Immature natural killer cell (primary cell): ENCODE data around the gene ACTR3. TPM values are rescaled to one million over a fixed set of nuclear protein-coding genes. Genes with fewer than 3 reads are reported as not detected.
A peak's percentile ranks its signal among the peaks of the same experiment; 100 is the strongest.

Experiments used
- DNase-seq, 3 donors: peaks; one replicate each; pipeline ENCODE4 v3.0.0; 2022; ENCODE audit warnings: mixed read lengths in 1 of 3
- H3K27ac Mint-ChIP-seq, 6 donors: one replicate each; pipeline ENCODE4 v1.8.0; 2020; ENCODE audit warnings: mixed read lengths in 6 of 6, mild to moderate bottlenecking in 5 of 6, inconsistent platforms in 4 of 6, moderate library complexity in 3 of 6
- H3K27me3 Mint-ChIP-seq, 3 donors: one replicate each; pipeline ENCODE4 v1.8.0; 2020 to 2021; ENCODE audit warnings: low read depth in 3 of 3, mild to moderate bottlenecking in 3 of 3, mixed read lengths in 3 of 3, moderate library complexity in 3 of 3, inconsistent platforms in 1 of 3
- H3K36me3 Mint-ChIP-seq, 3 donors: one replicate each; pipeline ENCODE4 v1.8.0; 2020; ENCODE audit warnings: mixed read lengths in 3 of 3, inconsistent platforms in 2 of 3, mild to moderate bottlenecking in 2 of 3
- H3K4me1 Mint-ChIP-seq, 2 donors: one replicate each; pipeline ENCODE4 v1.8.0; 2020; ENCODE audit warnings: inconsistent platforms in 2 of 2, mild to moderate bottlenecking in 2 of 2, mixed read lengths in 2 of 2, moderate library complexity in 1 of 2
- H3K4me3 Mint-ChIP-seq, 5 donors: one replicate each; pipeline ENCODE4 v1.8.0; 2020; ENCODE audit warnings: mild to moderate bottlenecking in 5 of 5, mixed read lengths in 5 of 5, inconsistent platforms in 3 of 5, moderate library complexity in 3 of 5
- H3K9me3 Mint-ChIP-seq, 6 donors: one replicate each; pipeline ENCODE4 v1.8.0; 2020; ENCODE audit warnings: mild to moderate bottlenecking in 6 of 6, mixed read lengths in 6 of 6, inconsistent platforms in 4 of 6, moderate library complexity in 3 of 6
- polyA plus RNA-seq, 3 donors: library from polyadenylated mRNA; unstranded; fragments of 300-500 nt; fragmentation: Illumina TruSeq; gene quantifications; one replicate each; pipeline ENCODE4 v1.2.3, GENCODE V29; 2021

ACTR3 gene
- polyA plus RNA-seq, 3 donors from 2014 or later, result 501 to 732 (median 726) TPM

- H3K4me3 Mint-ChIP-seq, result no peak overlapping the region
- no peak for DNase-seq
- H3K27ac Mint-ChIP-seq, result no peak overlapping the region
- H3K9me3 Mint-ChIP-seq, result peaks cover 0 to 3% (median 0%) of the 10 kb centered on the region in 6 donors
- H3K36me3 Mint-ChIP-seq, result peaks cover 7 to 32% (median 28%) of the 10 kb centered on the region in 3 donors
- H3K27me3 Mint-ChIP-seq, result peaks cover 0 to 2% (median 2%) of the 10 kb centered on the region in 3 donors
- H3K4me1 Mint-ChIP-seq, result peaks cover 0 to 8% of the 10 kb centered on the region in 2 donors
These were observed 91.7 kb downstream of the ACTR3 start for GRCh38 chr2:113981404-113982134.

- H3K36me3 Mint-ChIP-seq, result peaks cover 7 to 40% (median 26%) of the 10 kb centered on the region in 3 donors
- no peak overlapping the region for H3K4me3 Mint-ChIP-seq
- peaks cover 0 to 2% of the 10 kb centered on the region in 2 donors for H3K4me1 Mint-ChIP-seq
- H3K27me3 Mint-ChIP-seq, result peaks cover 0 to 2% (median 0%) of the 10 kb centered on the region in 3 donors
- no peaks in the 10 kb centered on the region for H3K9me3 Mint-ChIP-seq
- no peak overlapping the region for H3K27ac Mint-ChIP-seq
- no peak for DNase-seq
These were observed 95.9 kb downstream of the ACTR3 start for GRCh38 chr2:113985554-113986397.

- no peak for DNase-seq
- peaks cover 13 to 40% (median 34%) of the 10 kb centered on the region in 3 donors for H3K36me3 Mint-ChIP-seq
- H3K4me1 Mint-ChIP-seq, result no peaks in the 10 kb centered on the region
- H3K4me3 Mint-ChIP-seq, result no peak overlapping the region
- peaks cover 0 to 2% (median 0%) of the 10 kb centered on the region in 3 donors for H3K27me3 Mint-ChIP-seq
- no peaks in the 10 kb centered on the region for H3K9me3 Mint-ChIP-seq
- no peak overlapping the region for H3K27ac Mint-ChIP-seq
These were observed 96.9 kb downstream of the ACTR3 start for GRCh38 chr2:113986762-113987290.

GRCh38 chr2:113992090-113992489 lies 102.2 kb downstream of the ACTR3 start:
- DNase-seq, result no peak
- H3K27ac Mint-ChIP-seq, result no peak overlapping the region
- H3K36me3 Mint-ChIP-seq, result peaks cover 5 to 21% (median 12%) of the 10 kb centered on the region in 3 donors
- H3K9me3 Mint-ChIP-seq, result no peaks in the 10 kb centered on the region
- H3K4me1 Mint-ChIP-seq, result no peaks in the 10 kb centered on the region
- peaks cover 0 to 2% (median 2%) of the 10 kb centered on the region in 3 donors for H3K27me3 Mint-ChIP-seq
- H3K4me3 Mint-ChIP-seq, result no peak overlapping the region

GRCh38 chr2:113996671-113997594 lies 107.0 kb downstream of the ACTR3 start:
- Mint-ChIP-seq H3K27ac (peak overlapping the region in 1 of 6 donors; percentile 29), H3K4me1 (peaks cover 0 to 2% of the 10 kb centered on the region in 2 donors), H3K27me3 (peaks cover 0 to 6% (median 2%) of the 10 kb centered on the region in 3 donors), H3K9me3 (no peaks in the 10 kb centered on the region), H3K36me3 (peaks cover 7 to 12% (median 9%) of the 10 kb centered on the region in 3 donors), H3K4me3 (no peak overlapping the region)
- DNase-seq, result no peak

- Mint-ChIP-seq H3K36me3 (peaks cover 3 to 25% (median 10%) of the 10 kb centered on the region in 3 donors), H3K4me1 (peaks cover 0 to 2% of the 10 kb centered on the region in 2 donors), H3K4me3 (no peak overlapping the region), H3K9me3 (peaks cover 0 to 4% (median 0%) of the 10 kb centered on the region in 6 donors), H3K27me3 (peaks cover 0 to 6% (median 4%) of the 10 kb centered on the region in 3 donors), H3K27ac (no peak overlapping the region)
- DNase-seq, result no peak
These were observed 111.3 kb downstream of the ACTR3 start for GRCh38 chr2:114001152-114001551.

GRCh38 chr2:114001937-114002336 lies 112.0 kb downstream of the ACTR3 start:
- Mint-ChIP-seq H3K4me1 (peaks cover 0 to 2% of the 10 kb centered on the region in 2 donors), H3K27me3 (peaks cover 0 to 6% (median 4%) of the 10 kb centered on the region in 3 donors), H3K4me3 (no peak overlapping the region), H3K27ac (no peak overlapping the region), H3K36me3 (peaks cover 3 to 25% (median 10%) of the 10 kb centered on the region in 3 donors), H3K9me3 (peaks cover 0 to 4% (median 0%) of the 10 kb centered on the region in 6 donors)
- no peak for DNase-seq

- peaks cover 0 to 13% (median 3%) of the 10 kb centered on the region in 3 donors for H3K36me3 Mint-ChIP-seq
- DNase-seq, result no peak
- H3K27me3 Mint-ChIP-seq, result peaks cover 0 to 10% (median 6%) of the 10 kb centered on the region in 3 donors
- no peak overlapping the region for H3K4me3 Mint-ChIP-seq
- peaks cover 0 to 4% (median 0%) of the 10 kb centered on the region in 6 donors for H3K9me3 Mint-ChIP-seq
- H3K27ac Mint-ChIP-seq, result no peak overlapping the region
- H3K4me1 Mint-ChIP-seq, result no peaks in the 10 kb centered on the region
These were observed 115.4 kb downstream of the ACTR3 start for GRCh38 chr2:114005110-114005783.

- H3K9me3 Mint-ChIP-seq, result peaks cover 0 to 4% (median 0%) of the 10 kb centered on the region in 6 donors
- H3K27ac Mint-ChIP-seq, result no peak overlapping the region
- no peak for DNase-seq
- peaks cover 0 to 8% (median 6%) of the 10 kb centered on the region in 3 donors for H3K27me3 Mint-ChIP-seq
- peaks cover 0 to 13% (median 3%) of the 10 kb centered on the region in 3 donors for H3K36me3 Mint-ChIP-seq
- no peaks in the 10 kb centered on the region for H3K4me1 Mint-ChIP-seq
- H3K4me3 Mint-ChIP-seq, result no peak overlapping the region
These were observed 116.6 kb downstream of the ACTR3 start for GRCh38 chr2:114006460-114006859.

- no peaks in the 10 kb centered on the region for H3K4me1 Mint-ChIP-seq
- peaks cover 0 to 4% (median 0%) of the 10 kb centered on the region in 6 donors for H3K9me3 Mint-ChIP-seq
- peaks cover 0 to 11% (median 6%) of the 10 kb centered on the region in 3 donors for H3K27me3 Mint-ChIP-seq
- H3K36me3 Mint-ChIP-seq, result peaks cover 0 to 13% (median 3%) of the 10 kb centered on the region in 3 donors
- H3K27ac Mint-ChIP-seq, result no peak overlapping the region
- DNase-seq, result no peak
- no peak overlapping the region for H3K4me3 Mint-ChIP-seq
These were observed 117.5 kb downstream of the ACTR3 start for GRCh38 chr2:114007436-114007835.

- H3K9me3 Mint-ChIP-seq, result peaks cover 0 to 4% (median 0%) of the 10 kb centered on the region in 6 donors
- DNase-seq, result no peak
- H3K27ac Mint-ChIP-seq, result no peak overlapping the region
- no peak overlapping the region for H3K4me3 Mint-ChIP-seq
- H3K27me3 Mint-ChIP-seq, result peaks cover 0 to 12% (median 6%) of the 10 kb centered on the region in 3 donors
- H3K36me3 Mint-ChIP-seq, result peaks cover 0 to 6% (median 3%) of the 10 kb centered on the region in 3 donors
- H3K4me1 Mint-ChIP-seq, result no peaks in the 10 kb centered on the region
These were observed 118.8 kb downstream of the ACTR3 start for GRCh38 chr2:114008720-114009119.

- Mint-ChIP-seq H3K9me3 (peaks cover 0 to under 1% (median 0%) of the 10 kb centered on the region in 6 donors), H3K27ac (no peak overlapping the region), H3K27me3 (peaks cover 0 to 12% (median 6%) of the 10 kb centered on the region in 3 donors), H3K4me3 (no peak overlapping the region), H3K4me1 (no peaks in the 10 kb centered on the region), H3K36me3 (peaks cover 0 to 2% (median under 1%) of the 10 kb centered on the region in 3 donors)
- DNase-seq, result no peak
These were observed 119.5 kb downstream of the ACTR3 start for GRCh38 chr2:114009205-114009944.
